ENCODE measurements around the gene SELENOI. TPM values are rescaled to one million over a fixed set of nuclear protein-coding genes. Genes with fewer than 3 reads are reported as not detected.

Gene SELENOI
- total and polyA plus RNA-seq, 2 of the 4 experiments (the other 2 are of a cell fraction), result 5.1 to 25.1 TPM

DNA sequence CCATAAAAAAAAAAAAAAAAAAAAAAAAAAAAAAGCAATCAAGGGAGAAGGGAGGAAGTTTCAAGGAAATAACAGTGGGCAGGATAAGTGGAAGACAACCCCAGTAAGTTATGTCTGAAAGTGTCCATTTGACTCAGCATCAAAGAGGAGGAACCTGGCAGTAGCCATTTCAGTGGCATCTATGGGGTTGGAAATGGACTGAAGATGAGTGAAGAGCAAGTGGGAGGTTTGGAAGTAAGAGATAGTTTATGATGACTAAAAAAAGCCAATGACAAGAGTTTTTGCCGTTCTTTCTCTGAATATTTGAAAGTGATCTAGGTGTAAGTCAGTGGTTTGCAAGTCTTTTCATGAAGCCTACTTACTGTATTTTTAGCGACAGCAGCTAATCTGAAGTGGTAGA is 9.2 kb upstream of the SELENOI start:
- no peak overlapping the region for H4K8ac ChIP-seq (ENCODE audit: low read depth in 2 of 2, low read length in 2 of 2)
- POLR2A ChIA-PET (ENCODE audit: unreplicated experiment), result no interaction called here
- no peaks in the 10 kb centered on the region for H3K9me1 ChIP-seq (ENCODE audit: insufficient read depth, low read length)
- H3K23ac ChIP-seq (ENCODE audit: low read depth, low read length), result no peak overlapping the region
- no peak overlapping the region for H4K5ac ChIP-seq (ENCODE audit: low read depth, low read length)
- no peak overlapping the region for H2AK9ac ChIP-seq (replicated peaks; ENCODE audit: low read depth, low read length, poor library complexity)
- CTCF ChIA-PET, result no interaction called here
- H3K18ac ChIP-seq (ENCODE audit: low read depth, low read length), result no peak overlapping the region
- no peak overlapping the region for H4K91ac ChIP-seq (ENCODE audit: insufficient read depth, low read depth, low read length)
- WGBS, 2 experiments (ENCODE audit: extremely low coverage in 2 of 2, insufficient read length in 1 of 2), result no CpG with 5 or more reads among the region's 2 CpGs
- H3K14ac ChIP-seq (replicated peaks; ENCODE audit: low read depth, low read length), result no peak overlapping the region
- H3K79me1 ChIP-seq (ENCODE audit: low read depth in 1 of 2, low read length in 2 of 2), result no peaks in the 10 kb centered on the region
- H2BK15ac ChIP-seq (ENCODE audit: low read depth, low read length), result no peak overlapping the region
- peaks cover 11% of the 10 kb centered on the region for H3K27me3 ChIP-seq (ENCODE audit: control insufficient read depth, insufficient read depth, low read length)
- no peak overlapping the region for H3K56ac ChIP-seq (ENCODE audit: extremely low read depth, insufficient read depth, low read length)
- no peak for ATAC-seq (ENCODE audit: low read depth)
- no peaks in the 10 kb centered on the region for H3K36me3 ChIP-seq (ENCODE audit: control insufficient read depth, insufficient read depth, low read length)
- no peak overlapping the region for H3K9ac ChIP-seq (ENCODE audit: low read depth, low read length)
- TF ChIP-seq, protein P1, sequence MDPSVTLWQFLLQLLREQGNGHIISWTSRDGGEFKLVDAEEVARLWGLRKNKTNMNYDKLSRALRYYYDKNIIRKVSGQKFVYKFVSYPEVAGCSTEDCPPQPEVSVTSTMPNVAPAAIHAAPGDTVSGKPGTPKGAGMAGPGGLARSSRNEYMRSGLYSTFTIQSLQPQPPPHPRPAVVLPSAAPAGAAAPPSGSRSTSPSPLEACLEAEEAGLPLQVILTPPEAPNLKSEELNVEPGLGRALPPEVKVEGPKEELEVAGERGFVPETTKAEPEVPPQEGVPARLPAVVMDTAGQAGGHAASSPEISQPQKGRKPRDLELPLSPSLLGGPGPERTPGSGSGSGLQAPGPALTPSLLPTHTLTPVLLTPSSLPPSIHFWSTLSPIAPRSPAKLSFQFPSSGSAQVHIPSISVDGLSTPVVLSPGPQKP (IDR thresholded peaks at IDR 0.05; ENCODE audit: borderline replicate concordance, low read depth, low read length), result no peak
- no peak for TF ChIP-seq MXI1 (IDR thresholded peaks at IDR 0.05; ENCODE audit: borderline replicate concordance, low read depth, low read length)
- TF ChIP-seq RCOR1 (IDR thresholded peaks at IDR 0.05; ENCODE audit: insufficient replicate concordance, low read length), result no peak
- no peak for TF ChIP-seq POLR2A (IDR thresholded peaks at IDR 0.05; ENCODE audit: low read depth, low read length)
- TF ChIP-seq SMC3 (IDR thresholded peaks at IDR 0.05; ENCODE audit: low read depth, low read length), result no peak
- H3K9me3 ChIP-seq (ENCODE audit: control insufficient read depth, insufficient read depth, low read length), result no peaks in the 10 kb centered on the region
- H3K4me3 ChIP-seq (ENCODE audit: insufficient read depth, low read depth, low read length), result no peak overlapping the region
- no peak overlapping the region for H3K27ac ChIP-seq (ENCODE audit: insufficient read depth, low read length)
- dilution Hi-C loops (cut with HindIII; ENCODE audit: low sequenced_read_pairs, unreplicated experiment), result no loop called here
- H2BK5ac ChIP-seq (ENCODE audit: low read depth, low read length, poor library complexity, severe bottlenecking), result no peak overlapping the region
- H2BK120ac ChIP-seq (ENCODE audit: low read depth, low read length), result no peak overlapping the region
- no peaks in the 10 kb centered on the region for H4K20me1 ChIP-seq (ENCODE audit: insufficient read depth, low read length)
- H2AK5ac ChIP-seq (ENCODE audit: low read depth, low read length), result no peak overlapping the region
- intact Hi-C loops (cut with micrococcal nuclease), result no loop called here
- in situ Hi-C loops (cut with MboI; ENCODE audit: low sequenced_read_pairs), result loop anchor here (25.0 kb wide), 1 partner anchor 374 kb away; no protein-coding TSS in a partner anchor
- no TSS peak for BruUV-seq (replicated peaks)
- H2AFZ ChIP-seq (replicated peaks; ENCODE audit: low read length, poor library complexity), result no peak overlapping the region
- no peak overlapping the region for H3K4ac ChIP-seq (ENCODE audit: low read depth, low read length)
- no peaks in the 10 kb centered on the region for H3K4me1 ChIP-seq (ENCODE audit: control insufficient read depth, insufficient read depth, low read length)
- no peak overlapping the region for H2BK20ac ChIP-seq (ENCODE audit: low read depth, low read length)
- DNase-seq, result no peak
- H3K4me2 ChIP-seq (ENCODE audit: low read depth, low read length), result no peak overlapping the region
